ENCODE data around the gene RS1.

DNA sequence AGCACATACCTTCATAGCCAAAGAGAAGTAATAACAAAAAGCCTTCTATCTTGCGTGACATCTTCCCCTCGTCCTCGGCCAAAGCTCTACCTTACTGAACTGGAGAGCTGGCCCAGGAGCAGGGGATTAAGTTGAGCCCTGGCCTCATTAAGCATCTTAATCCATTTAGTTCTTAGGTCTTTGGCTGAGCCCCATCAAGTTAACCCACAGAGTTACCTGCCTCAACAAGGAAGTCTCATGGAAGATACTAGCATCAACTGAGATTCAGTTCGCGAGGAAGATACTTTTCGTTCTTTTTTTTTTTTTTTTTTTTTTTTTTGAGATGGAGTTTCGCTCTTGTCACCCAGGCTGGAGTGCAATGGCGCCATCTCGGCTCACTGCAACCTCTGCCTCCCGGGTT, at the start of gene RS1:
- no peak for TF ChIP-seq CTCF (IDR thresholded peaks at IDR 0.05 in 4 of 5, conservative IDR thresholded peaks at IDR 0.05 in 1 of 5)
- TF ChIP-seq POLR2A (IDR thresholded peaks at IDR 0.05), result no peak
